ENCODE data around the gene CBLN1. TPM values are rescaled to one million over a fixed set of nuclear protein-coding genes. Genes with fewer than 3 reads are reported as not detected.

CBLN1 gene
- total RNA-seq, 1 donor from 2014 or later = not detected

GRCh38 chr16:49271363-49271762, 10.3 kb downstream of the CBLN1 start:
- no peak for TF ChIP-seq CTCF (IDR thresholded peaks at IDR 0.05; ENCODE audit: insufficient read depth, low read length, poor library complexity, severe bottlenecking)
- H3K4me3 ChIP-seq (ENCODE audit: low read depth, low read length) = no peak overlapping the region
- no peaks in the 10 kb centered on the region for H3K36me3 ChIP-seq (ENCODE audit: control insufficient read depth, insufficient read depth, low read length)
- H3K27me3 ChIP-seq (ENCODE audit: control insufficient read depth, insufficient read depth, low read length) = peaks cover 25% of the 10 kb centered on the region
- DNase-seq (ENCODE audit: low read depth) = no peak

- Histone ChIP-seq H3K27me3 (ENCODE audit: control insufficient read depth, insufficient read depth, low read length) (peaks cover 6% of the 10 kb centered on the region), H3K36me3 (ENCODE audit: control insufficient read depth, insufficient read depth, low read length) (no peaks in the 10 kb centered on the region), H3K4me3 (ENCODE audit: low read depth, low read length) (no peak overlapping the region)
- DNase-seq (ENCODE audit: low read depth) = no peak
- TF ChIP-seq CTCF (IDR thresholded peaks at IDR 0.05; ENCODE audit: insufficient read depth, low read length, poor library complexity, severe bottlenecking) = no peak
Observed at GRCh38 chr16:49269201-49269600, 12.4 kb downstream of the CBLN1 start.

- Histone ChIP-seq H3K27me3 (ENCODE audit: control insufficient read depth, insufficient read depth, low read length) (peaks cover 6% of the 10 kb centered on the region), H3K36me3 (ENCODE audit: control insufficient read depth, insufficient read depth, low read length) (no peaks in the 10 kb centered on the region), H3K4me3 (ENCODE audit: low read depth, low read length) (no peak overlapping the region)
- DNase-seq (ENCODE audit: low read depth) = no peak
- TF ChIP-seq CTCF (IDR thresholded peaks at IDR 0.05; ENCODE audit: insufficient read depth, low read length, poor library complexity, severe bottlenecking) = no peak
Observed at GRCh38 chr16:49268667-49269066, 13.0 kb downstream of the CBLN1 start.

GRCh38 chr16:49262501-49262900, 19.1 kb downstream of the CBLN1 start:
- no peak for TF ChIP-seq CTCF (IDR thresholded peaks at IDR 0.05; ENCODE audit: insufficient read depth, low read length, poor library complexity, severe bottlenecking)
- H3K36me3 ChIP-seq (ENCODE audit: control insufficient read depth, insufficient read depth, low read length) = no peaks in the 10 kb centered on the region
- H3K4me3 ChIP-seq (ENCODE audit: low read depth, low read length) = no peak overlapping the region
- no peaks in the 10 kb centered on the region for H3K27me3 ChIP-seq (ENCODE audit: control insufficient read depth, insufficient read depth, low read length)
- no peak for DNase-seq (ENCODE audit: low read depth)

GRCh38 chr16:49261930-49262329, 19.7 kb downstream of the CBLN1 start:
- Histone ChIP-seq H3K36me3 (ENCODE audit: control insufficient read depth, insufficient read depth, low read length) (no peaks in the 10 kb centered on the region), H3K4me3 (ENCODE audit: low read depth, low read length) (no peak overlapping the region), H3K27me3 (ENCODE audit: control insufficient read depth, insufficient read depth, low read length) (no peaks in the 10 kb centered on the region)
- DNase-seq (ENCODE audit: low read depth) = no peak
- no peak for TF ChIP-seq CTCF (IDR thresholded peaks at IDR 0.05; ENCODE audit: insufficient read depth, low read length, poor library complexity, severe bottlenecking)

- no peak for TF ChIP-seq CTCF (IDR thresholded peaks at IDR 0.05; ENCODE audit: insufficient read depth, low read length, poor library complexity, severe bottlenecking)
- Histone ChIP-seq H3K36me3 (ENCODE audit: control insufficient read depth, insufficient read depth, low read length) (no peaks in the 10 kb centered on the region), H3K27me3 (ENCODE audit: control insufficient read depth, insufficient read depth, low read length) (no peaks in the 10 kb centered on the region), H3K4me3 (ENCODE audit: low read depth, low read length) (no peak overlapping the region)
- DNase-seq (ENCODE audit: low read depth) = no peak
Observed at GRCh38 chr16:49260956-49261530, 20.6 kb downstream of the CBLN1 start.
